Stimulated activated naive CD8-positive, alpha-beta T cell treated with anti-CD3 and anti-CD28 coated beads, Interleukin-15, Interleukin-2, amounts not matched to agents 100 ng/mL and 50 ng/mL, for 24 hours (primary cell): ENCODE measurements around the gene TBATA.
A peak's percentile ranks its signal among the peaks of the same experiment; 100 is the strongest.

ENCODE experiments used
- H3K27ac Mint-ChIP-seq: one replicate; pipeline ENCODE4 v1.8.0; 2021; ENCODE audit warnings: mild to moderate bottlenecking, mixed read lengths
- H3K27me3 Mint-ChIP-seq: one replicate; pipeline ENCODE4 v1.8.0; 2021; ENCODE audit warnings: mixed read lengths
- H3K36me3 Mint-ChIP-seq: one replicate; pipeline ENCODE4 v1.8.0; 2021; ENCODE audit warnings: low read depth, mixed read lengths
- H3K4me1 Mint-ChIP-seq: one replicate; pipeline ENCODE4 v1.8.0; 2021; ENCODE audit warnings: low read depth, mixed read lengths
- H3K4me3 Mint-ChIP-seq: one replicate; pipeline ENCODE4 v1.8.0; 2021; ENCODE audit warnings: mild to moderate bottlenecking, mixed read lengths
- H3K9me3 Mint-ChIP-seq: one replicate; pipeline ENCODE4 v1.8.0; 2021; ENCODE audit warnings: mixed read lengths

Gene TBATA

DNA sequence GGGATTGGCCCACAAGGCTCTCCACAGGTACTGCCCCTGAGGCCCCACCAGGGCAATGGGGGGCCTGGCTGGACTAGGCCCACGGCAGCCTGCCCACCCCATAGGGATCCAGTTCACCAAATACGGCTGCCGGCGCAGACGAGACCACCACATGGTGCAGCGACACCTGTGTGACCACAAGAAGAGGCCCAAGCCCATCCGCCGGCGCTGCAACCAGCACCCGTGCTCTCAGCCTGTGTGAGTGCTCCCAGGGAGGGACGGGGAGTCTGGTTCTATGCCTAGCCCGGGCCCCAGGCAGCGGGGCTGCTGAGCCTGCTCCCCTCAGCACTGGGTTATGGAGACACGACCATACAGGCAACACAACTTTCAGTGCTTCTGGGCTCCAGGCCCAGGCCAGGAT is 33.2 kb downstream of the TBATA start:
- no peaks in the 10 kb centered on the region for H3K27me3 Mint-ChIP-seq
- no peaks in the 10 kb centered on the region for H3K4me1 Mint-ChIP-seq
- H3K27ac Mint-ChIP-seq = no peak overlapping the region
- H3K36me3 Mint-ChIP-seq = no peaks in the 10 kb centered on the region
- H3K4me3 Mint-ChIP-seq = no peak overlapping the region
- H3K9me3 Mint-ChIP-seq = no peaks in the 10 kb centered on the region

DNA sequence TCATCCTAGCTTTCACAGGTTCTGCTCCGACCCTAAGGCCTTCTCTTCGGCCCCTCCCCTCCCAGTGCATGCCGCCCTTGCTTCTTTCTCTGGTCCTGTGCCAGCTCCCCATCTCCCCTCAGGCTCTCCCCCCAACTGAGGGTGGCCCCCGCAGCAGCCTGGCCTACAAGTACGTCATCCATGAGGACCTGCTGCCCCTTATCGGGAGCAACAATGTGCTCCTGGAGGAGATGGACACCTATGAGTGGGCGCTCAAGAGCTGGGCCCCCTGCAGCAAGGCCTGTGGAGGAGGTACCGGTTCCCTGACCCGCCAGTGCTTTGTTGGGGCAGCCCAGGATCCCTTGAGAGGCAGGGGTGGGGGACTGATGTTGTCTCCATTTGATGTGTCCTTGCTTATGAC is 33.8 kb downstream of the TBATA start:
- Mint-ChIP-seq H3K27me3 (no peaks in the 10 kb centered on the region), H3K4me1 (no peaks in the 10 kb centered on the region), H3K27ac (no peak overlapping the region), H3K9me3 (no peaks in the 10 kb centered on the region), H3K36me3 (no peaks in the 10 kb centered on the region), H3K4me3 (no peak overlapping the region)

DNA sequence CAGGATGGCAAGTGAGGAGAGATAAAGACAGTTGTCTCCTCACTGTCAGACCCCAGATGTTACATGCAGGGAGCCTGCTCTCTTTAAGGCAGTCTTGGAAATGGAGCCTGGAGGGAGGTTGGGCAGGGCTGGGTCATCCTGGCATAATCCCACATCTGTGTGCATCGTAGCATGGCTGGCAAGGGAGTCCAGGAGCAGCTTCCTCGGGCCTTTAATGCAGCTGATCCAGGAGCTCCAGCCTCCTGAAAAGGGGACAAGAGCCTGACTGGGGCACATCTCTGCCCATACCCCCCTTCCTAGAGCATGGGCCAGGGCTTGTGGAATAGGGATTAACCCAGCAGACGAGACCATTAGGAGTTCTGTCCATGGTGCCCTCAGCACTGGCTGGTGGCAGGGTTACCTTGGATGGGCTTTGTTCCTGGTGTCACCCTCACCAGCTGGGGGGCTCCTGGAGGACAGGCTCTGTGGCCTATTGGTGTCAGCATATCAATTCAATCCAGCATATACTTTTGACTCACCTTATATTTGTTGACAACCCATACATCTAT is 34.9 kb downstream of the TBATA start:
- Mint-ChIP-seq H3K27ac (no peak overlapping the region), H3K9me3 (no peaks in the 10 kb centered on the region), H3K4me1 (no peaks in the 10 kb centered on the region), H3K4me3 (no peak overlapping the region), H3K36me3 (no peaks in the 10 kb centered on the region), H3K27me3 (no peaks in the 10 kb centered on the region)

DNA sequence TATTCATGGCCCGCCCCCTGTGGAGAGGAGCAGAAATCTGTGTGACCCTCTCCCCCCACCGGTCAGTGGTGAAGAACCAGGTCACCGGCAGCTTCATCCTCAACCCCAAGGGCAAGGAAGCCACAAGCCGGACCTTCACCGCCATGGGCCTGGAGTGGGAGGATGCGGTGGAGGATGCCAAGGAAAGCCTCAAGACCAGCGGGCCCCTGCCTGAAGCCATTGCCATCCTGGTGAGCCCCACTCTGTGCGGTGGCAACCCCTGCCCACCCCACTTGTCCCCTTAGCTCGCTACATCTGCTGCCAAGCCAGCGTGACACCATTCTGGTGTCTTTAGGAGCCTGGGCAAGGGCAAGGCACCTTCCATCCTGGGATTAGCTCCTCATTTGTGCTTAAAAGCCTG is 35.4 kb downstream of the TBATA start:
- Mint-ChIP-seq H3K27ac (no peak overlapping the region), H3K36me3 (no peaks in the 10 kb centered on the region), H3K4me3 (no peak overlapping the region), H3K4me1 (no peaks in the 10 kb centered on the region), H3K9me3 (no peaks in the 10 kb centered on the region), H3K27me3 (no peaks in the 10 kb centered on the region)

DNA sequence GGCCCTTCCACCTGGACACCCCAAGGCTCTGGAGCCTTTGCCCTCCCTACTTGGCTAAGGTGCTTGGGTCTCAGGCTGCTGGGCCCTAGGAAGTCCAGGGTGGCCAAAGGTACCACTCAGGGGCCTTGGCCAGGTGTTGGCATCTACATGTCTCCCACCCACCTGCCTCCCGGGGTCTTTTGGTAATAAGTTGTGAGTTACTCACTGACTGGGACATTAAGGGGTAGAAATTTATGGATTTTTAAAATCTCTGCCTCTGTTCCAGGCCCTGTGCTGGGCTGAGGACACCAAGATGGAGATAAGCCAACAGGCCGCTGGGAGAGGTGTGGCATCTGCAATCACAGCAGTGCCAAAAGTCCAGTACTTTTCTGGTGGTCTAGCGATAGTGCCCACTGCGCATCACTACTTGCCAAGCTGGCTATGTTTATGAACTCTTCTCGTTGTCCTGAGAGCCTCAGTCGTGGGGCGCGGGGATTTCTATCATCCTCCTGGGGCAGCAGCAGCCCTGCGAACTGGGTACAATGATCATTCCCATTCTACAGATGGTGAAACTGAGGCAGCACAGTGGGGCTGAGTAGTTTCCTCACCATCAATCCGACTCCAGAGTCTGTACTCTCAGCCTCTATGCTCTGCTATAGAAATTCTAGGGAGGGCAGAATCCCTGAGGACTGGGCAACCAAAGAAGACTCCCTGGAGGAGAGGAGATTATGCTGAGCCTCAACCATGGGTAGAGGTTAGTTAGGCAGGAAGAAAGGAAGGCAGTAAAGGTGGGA is 36.2 kb downstream of the TBATA start:
- Mint-ChIP-seq H3K36me3 (no peaks in the 10 kb centered on the region), H3K27me3 (no peaks in the 10 kb centered on the region), H3K27ac (no peak overlapping the region), H3K4me3 (no peak overlapping the region), H3K4me1 (no peaks in the 10 kb centered on the region), H3K9me3 (no peaks in the 10 kb centered on the region)

DNA sequence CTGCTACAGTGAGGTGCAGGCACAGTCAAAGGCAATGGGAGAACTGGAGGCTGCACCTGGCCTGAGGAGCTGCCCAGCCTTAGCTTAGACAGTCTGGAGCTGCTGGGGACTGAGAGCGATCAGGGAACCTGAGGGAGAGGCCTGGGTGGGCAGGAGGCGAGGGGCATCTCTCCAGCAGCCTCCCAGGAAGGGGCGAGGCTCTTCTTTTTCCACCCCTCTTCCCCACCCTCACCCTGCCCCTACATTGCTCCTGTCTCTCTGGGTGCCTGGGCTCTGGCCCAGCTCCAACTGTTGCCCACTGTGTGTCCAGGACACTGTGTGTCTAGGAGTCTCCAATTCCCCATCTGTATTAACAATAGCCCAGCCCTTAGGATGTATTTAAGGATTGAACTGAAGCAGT is 36.9 kb downstream of the TBATA start:
- H3K27ac Mint-ChIP-seq = no peak overlapping the region
- H3K27me3 Mint-ChIP-seq = no peaks in the 10 kb centered on the region
- no peaks in the 10 kb centered on the region for H3K9me3 Mint-ChIP-seq
- H3K4me3 Mint-ChIP-seq = no peak overlapping the region
- H3K36me3 Mint-ChIP-seq = no peaks in the 10 kb centered on the region
- H3K4me1 Mint-ChIP-seq = no peaks in the 10 kb centered on the region

DNA sequence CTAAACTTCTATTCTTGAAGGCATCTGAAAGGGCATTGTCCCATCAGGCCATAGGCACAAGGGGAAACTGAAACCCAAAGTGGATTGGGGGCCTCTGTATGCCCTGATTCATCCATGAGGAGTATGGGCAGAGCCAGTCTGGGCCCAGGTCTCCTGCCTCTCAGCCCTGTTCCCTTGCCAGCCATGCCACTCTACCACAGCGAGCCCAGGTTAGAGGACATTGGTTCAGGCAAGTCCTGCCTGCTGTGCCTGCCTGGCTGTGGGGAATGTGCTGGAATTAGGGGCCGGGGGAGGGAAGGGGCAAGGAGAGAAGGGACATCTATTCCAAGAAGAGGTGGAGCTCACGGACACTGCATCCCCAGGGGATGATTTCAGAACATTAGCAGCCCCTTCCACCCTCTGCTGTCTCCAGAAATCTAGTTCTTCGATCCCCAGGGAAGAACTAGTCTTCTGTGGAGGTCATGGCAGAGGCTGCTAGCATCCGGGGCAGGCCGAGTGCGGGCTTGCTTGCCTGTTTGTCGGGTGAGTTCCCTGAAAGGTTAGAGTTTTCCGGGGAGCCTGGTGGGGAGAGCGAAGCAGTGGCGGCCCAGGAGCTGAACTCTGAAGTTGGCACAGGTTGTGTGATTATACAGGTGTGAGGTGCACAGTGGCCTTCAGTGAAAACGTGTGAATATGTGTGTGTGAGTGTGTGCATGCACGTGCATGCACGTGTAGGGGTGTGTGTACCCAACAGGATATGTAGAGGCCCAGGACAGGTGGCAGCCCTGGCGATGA is 37.8 kb downstream of the TBATA start:
- no peak overlapping the region for H3K27ac Mint-ChIP-seq
- peaks cover 8% of the 10 kb centered on the region for H3K4me1 Mint-ChIP-seq
- H3K27me3 Mint-ChIP-seq = no peaks in the 10 kb centered on the region
- H3K9me3 Mint-ChIP-seq = no peaks in the 10 kb centered on the region
- no peak overlapping the region for H3K4me3 Mint-ChIP-seq
- no peaks in the 10 kb centered on the region for H3K36me3 Mint-ChIP-seq

DNA sequence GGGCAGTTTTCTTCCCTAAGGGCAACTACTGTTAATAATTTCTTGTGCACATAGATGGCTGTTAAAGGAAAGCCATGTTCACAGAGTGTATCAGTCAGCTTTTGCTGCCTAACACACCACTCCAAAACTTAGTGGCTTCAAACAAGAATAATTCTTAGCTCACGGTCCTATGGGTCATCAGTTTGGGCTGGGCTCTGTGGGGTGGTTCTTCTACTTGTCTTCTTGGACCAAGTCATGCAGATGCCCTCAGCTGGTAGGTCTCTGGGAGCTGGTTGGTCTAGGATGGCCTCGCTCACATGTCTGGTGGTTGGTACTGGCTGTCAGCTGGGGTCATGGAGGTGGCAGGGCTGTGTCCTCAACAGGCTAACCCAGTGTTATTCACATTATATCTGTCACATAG is 39.6 kb downstream of the TBATA start:
- peaks cover 9% of the 10 kb centered on the region for H3K4me1 Mint-ChIP-seq
- H3K27me3 Mint-ChIP-seq = no peaks in the 10 kb centered on the region
- H3K9me3 Mint-ChIP-seq = no peaks in the 10 kb centered on the region
- no peak overlapping the region for H3K27ac Mint-ChIP-seq
- no peak overlapping the region for H3K4me3 Mint-ChIP-seq
- no peaks in the 10 kb centered on the region for H3K36me3 Mint-ChIP-seq

DNA sequence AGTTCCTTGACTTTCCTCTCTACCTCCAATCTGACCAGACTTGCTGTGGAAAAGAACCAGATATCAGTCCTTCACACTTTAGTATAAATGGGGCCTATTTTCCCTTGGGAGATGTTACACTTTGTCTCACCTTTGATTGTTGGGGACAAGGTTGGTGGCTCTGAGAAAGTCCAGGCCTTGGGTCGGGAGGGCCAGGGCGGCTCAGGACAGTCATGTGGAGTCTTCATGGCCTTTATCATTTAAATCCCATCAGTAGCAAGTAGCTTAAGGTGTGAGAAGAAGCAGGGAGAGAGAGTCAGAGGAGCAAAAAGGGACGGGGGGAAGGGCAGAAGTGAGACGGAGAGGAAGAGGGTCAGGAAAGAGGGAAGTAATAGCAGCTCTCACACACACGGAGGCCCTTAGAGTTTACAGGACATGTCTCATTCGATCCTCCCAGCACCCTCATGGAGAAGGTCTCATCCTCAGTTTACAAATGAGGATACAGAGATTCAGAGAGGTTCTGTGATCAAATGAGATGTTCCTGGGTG is 40.5 kb downstream of the TBATA start:
- H3K4me3 Mint-ChIP-seq = no peak overlapping the region
- H3K27ac Mint-ChIP-seq = no peak overlapping the region
- H3K36me3 Mint-ChIP-seq = no peaks in the 10 kb centered on the region
- H3K27me3 Mint-ChIP-seq = no peaks in the 10 kb centered on the region
- H3K9me3 Mint-ChIP-seq = no peaks in the 10 kb centered on the region
- H3K4me1 Mint-ChIP-seq = peaks cover 9% of the 10 kb centered on the region

DNA sequence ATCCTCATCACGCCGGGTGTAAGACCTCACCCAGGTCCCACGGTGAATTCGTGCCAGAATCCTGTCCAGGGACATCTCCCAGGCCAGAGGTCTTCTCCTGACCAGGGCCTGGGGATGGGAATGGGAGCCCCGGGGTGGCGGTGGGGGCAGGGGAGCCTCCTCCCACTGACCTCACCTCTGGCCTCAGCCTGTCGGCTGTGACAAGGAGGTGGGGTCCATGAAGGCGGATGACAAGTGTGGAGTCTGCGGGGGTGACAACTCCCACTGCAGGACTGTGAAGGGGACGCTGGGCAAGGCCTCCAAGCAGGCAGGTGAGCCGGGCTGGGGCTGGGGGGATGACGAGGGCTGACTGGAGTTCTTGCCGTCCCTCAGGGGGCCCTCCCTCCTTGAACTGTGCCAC is 41.3 kb downstream of the TBATA start:
- Mint-ChIP-seq H3K36me3 (no peaks in the 10 kb centered on the region), H3K27ac (no peak overlapping the region), H3K4me1 (peaks cover 9% of the 10 kb centered on the region), H3K27me3 (no peaks in the 10 kb centered on the region), H3K4me3 (no peak overlapping the region), H3K9me3 (no peaks in the 10 kb centered on the region)

DNA sequence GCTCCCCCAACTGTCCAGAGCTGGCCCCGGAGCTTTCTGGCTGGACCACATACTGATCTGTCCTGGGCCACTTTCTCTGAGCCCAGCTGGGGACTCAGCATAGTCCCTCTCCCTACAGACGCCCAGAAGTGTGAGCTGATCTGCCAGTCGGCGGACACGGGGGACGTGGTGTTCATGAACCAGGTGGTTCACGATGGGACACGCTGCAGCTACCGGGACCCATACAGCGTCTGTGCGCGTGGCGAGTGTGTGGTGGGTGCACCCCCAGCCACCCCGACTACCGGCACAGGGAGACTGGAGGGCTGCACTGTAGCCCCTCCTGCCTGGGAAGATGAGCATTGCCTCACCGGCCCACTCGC is 41.8 kb downstream of the TBATA start:
- Mint-ChIP-seq H3K4me3 (no peak overlapping the region), H3K27ac (no peak overlapping the region), H3K9me3 (no peaks in the 10 kb centered on the region), H3K4me1 (peaks cover 9% of the 10 kb centered on the region), H3K36me3 (no peaks in the 10 kb centered on the region), H3K27me3 (no peaks in the 10 kb centered on the region)

DNA sequence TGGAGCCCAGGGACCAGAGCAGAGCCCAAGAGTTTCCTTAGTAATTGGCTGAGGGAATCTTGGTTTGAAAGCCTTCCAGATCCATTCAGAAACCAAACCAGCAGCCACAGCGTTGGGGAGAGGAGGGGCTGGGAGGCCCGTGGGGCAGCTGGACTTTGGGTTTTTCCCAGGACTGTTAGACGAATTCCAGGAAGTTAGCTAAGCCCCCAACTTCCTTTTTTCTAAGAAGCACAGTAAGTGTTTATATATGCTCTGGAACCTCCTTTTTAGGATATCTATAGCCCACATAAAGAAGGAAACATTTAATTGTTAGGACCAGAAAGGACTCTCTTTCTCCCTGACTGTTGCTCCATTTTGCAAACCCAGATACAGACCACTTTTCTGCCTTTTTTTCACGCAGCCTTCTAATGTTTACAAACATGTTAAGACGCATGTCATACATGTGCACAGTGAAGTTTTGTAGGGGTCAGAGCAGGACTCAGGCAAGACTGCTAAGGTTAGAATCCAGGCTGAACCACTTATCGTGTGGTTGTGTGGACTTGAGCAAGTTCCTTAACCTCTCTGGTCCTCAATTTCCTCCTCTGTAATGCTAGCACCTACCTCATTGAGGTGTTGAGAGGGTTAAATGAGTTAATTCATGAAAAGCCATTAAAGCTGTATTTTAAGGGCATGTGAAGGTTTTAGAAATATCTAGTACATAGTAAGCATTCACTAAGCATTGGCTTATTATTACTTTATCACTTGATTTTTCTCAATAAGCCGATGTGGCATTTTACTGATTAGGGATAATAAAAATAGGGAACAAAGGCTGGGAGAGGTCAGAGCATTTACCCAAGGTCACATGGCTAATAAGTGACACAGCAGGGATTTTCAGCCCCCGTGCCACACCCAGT is 42.4 kb downstream of the TBATA start:
- no peaks in the 10 kb centered on the region for H3K9me3 Mint-ChIP-seq
- peak overlapping the region; percentile 22 for H3K27ac Mint-ChIP-seq
- H3K27me3 Mint-ChIP-seq = no peaks in the 10 kb centered on the region
- H3K4me1 Mint-ChIP-seq = peaks cover 9% of the 10 kb centered on the region
- H3K4me3 Mint-ChIP-seq = no peak overlapping the region
- H3K36me3 Mint-ChIP-seq = no peaks in the 10 kb centered on the region

DNA sequence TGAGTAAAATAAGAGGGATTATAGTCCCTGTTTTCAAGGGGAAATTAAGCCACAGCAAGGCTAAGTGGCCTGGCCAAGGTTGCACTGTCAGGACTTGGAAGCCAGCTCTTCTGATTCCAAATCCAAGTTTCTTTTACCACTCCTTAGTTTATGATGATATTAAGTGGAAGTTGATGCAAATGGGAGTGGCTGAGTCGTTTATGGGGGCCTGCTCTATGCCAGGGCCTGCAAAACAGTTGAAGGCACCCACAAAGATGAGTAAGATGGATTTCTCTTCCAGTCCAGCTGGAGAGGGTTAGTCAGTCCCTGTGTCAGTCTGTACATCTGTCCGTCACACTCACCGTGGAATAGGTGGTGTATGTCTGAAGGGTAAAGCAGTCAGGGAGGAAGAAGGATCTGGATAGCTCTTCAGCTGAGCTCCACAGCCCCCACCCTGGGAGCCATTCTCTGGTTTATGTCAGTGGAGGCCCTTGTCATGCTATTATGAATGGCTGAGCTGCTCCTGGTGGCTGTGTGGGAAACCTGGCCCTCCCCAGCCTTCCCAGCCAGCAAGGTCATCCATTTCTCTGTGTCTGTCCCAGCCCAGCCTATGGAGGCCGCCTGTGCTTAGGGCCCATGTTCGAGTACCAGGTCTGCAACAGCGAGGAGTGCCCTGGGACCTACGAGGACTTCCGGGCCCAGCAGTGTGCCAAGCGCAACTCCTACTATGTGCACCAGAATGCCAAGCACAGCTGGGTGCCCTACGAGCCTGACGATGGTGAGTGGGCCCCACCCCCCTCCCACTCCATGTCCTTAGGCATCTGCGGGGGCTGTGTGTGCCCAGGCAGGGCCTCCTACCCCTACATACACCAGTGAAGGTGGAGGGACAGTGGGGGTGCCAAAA is 44.5 kb downstream of the TBATA start:
- no peaks in the 10 kb centered on the region for H3K36me3 Mint-ChIP-seq
- peaks cover 9% of the 10 kb centered on the region for H3K4me1 Mint-ChIP-seq
- H3K4me3 Mint-ChIP-seq = no peak overlapping the region
- no peaks in the 10 kb centered on the region for H3K27me3 Mint-ChIP-seq
- no peak overlapping the region for H3K27ac Mint-ChIP-seq
- H3K9me3 Mint-ChIP-seq = no peaks in the 10 kb centered on the region

DNA sequence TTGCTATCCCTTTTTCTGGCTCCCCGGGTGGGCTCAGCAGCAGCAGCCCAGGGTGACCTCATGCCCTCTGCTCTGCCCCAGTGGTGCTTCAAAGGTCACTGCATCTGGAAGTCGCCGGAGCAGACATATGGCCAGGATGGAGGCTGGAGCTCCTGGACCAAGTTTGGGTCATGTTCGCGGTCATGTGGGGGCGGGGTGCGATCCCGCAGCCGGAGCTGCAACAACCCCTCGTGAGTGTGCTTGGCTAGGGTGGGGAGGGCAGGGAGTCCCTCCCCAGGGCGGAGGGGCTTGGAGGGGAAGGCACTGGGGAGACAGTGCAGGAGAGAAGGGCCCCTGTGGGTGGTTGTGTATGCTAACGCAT is 46.4 kb downstream of the TBATA start:
- H3K27me3 Mint-ChIP-seq = no peaks in the 10 kb centered on the region
- H3K4me3 Mint-ChIP-seq = no peak overlapping the region
- H3K4me1 Mint-ChIP-seq = peaks cover 9% of the 10 kb centered on the region
- no peaks in the 10 kb centered on the region for H3K36me3 Mint-ChIP-seq
- no peaks in the 10 kb centered on the region for H3K9me3 Mint-ChIP-seq
- no peak overlapping the region for H3K27ac Mint-ChIP-seq
